AG04449 (cell line): ENCODE measurements around the gene RASL11B.
A peak's percentile ranks its signal among the peaks of the same experiment; 100 is the strongest.

Experiments used
- CTCF ChIA-PET: fragments of 350-600 bp; formaldehyde crosslinking; extraction: SDS; loops from one replicate; lab custom pipeline; 2021; ENCODE audit warnings: antibody characterized with exemption; lab: Yijun Ruan, JAX
- POLR2A ChIA-PET: fragments of 400-600, 350-600 bp; formaldehyde crosslinking; extraction: SDS; loops from one replicate; lab custom pipeline; 2020; ENCODE audit warnings: antibody characterized with exemption, inconsistent platforms; lab: Yijun Ruan, JAX
- DNase-seq: peaks from one replicate; pipeline ENCODE4 v3.0.0-alpha.2; 2010; ENCODE audit warnings: low read depth, low spot score
- H3K4me3 ChIP-seq: 2 replicates; pipeline ENCODE4 v1.5.1; 2011; ENCODE audit warnings: low read depth, mild to moderate bottlenecking, control low read depth, low read length
- TF ChIP-seq, protein P1 (sequence below): IDR thresholded peaks from one replicate; pipeline ENCODE4 v1.5.1; 2011; ENCODE audit warnings: mild to moderate bottlenecking, moderate library complexity, low read length, control low read depth, inconsistent platforms; ENCODE audit not compliant: insufficient read depth; ENCODE audit errors: missing control alignments

The RASL11B gene

DNA sequence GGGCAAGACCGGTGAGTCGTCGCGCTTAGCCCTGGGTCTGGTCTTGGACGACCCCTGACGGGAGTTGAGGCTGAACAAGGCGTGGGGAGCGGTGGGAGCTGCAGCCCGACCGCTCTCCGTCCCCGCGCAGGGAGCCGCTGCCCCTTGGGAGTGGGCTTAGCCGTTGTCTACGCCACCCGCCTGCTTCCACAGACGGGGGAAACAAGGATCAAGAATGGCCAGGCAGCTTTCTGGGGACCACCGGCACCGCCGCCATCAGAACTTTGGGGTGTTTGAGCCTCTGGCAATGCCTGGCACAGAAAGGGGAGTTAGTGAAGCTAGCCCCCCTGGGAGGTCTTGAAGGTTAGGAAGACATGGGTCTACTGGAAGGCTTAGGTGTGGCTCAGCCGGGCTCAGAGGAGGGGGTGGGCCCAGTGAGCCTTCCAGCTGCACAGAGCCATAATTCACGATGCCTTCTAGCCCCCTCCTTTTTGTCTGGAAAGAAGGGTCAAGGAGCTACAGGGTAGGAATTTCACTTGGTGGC, 583 bp downstream of the RASL11B start:
- POLR2A ChIA-PET = no interaction called here
- CTCF ChIA-PET = interaction anchor here (1.0 kb wide), 1 partner anchor 120 kb away, joined by 4 read pairs; no protein-coding TSS in a partner anchor
- H3K4me3 ChIP-seq = peak overlapping the region; percentile 73
- DNase-seq = no peak
- TF ChIP-seq, protein P1, sequence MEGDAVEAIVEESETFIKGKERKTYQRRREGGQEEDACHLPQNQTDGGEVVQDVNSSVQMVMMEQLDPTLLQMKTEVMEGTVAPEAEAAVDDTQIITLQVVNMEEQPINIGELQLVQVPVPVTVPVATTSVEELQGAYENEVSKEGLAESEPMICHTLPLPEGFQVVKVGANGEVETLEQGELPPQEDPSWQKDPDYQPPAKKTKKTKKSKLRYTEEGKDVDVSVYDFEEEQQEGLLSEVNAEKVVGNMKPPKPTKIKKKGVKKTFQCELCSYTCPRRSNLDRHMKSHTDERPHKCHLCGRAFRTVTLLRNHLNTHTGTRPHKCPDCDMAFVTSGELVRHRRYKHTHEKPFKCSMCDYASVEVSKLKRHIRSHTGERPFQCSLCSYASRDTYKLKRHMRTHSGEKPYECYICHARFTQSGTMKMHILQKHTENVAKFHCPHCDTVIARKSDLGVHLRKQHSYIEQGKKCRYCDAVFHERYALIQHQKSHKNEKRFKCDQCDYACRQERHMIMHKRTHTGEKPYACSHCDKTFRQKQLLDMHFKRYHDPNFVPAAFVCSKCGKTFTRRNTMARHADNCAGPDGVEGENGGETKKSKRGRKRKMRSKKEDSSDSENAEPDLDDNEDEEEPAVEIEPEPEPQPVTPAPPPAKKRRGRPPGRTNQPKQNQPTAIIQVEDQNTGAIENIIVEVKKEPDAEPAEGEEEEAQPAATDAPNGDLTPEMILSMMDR = no peak

DNA sequence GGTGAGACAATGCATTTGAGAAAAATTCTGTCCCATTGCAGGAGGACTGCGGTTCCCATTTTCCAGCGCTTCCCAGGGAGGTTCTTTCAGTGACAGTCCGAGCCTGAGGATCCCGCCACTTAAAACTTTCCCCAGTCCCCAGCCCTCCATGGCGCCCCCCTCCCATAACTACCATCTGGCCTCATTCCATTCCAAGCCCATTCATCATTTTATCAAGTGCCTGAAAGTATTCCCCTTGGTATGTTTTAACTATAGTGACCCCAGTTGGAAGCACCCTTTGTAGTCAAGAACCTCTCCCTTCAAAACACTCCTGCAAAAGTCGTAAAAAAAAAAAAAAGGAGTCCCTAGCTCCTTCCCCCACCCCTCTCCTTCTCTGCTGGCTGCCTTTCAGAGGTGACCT, 1.2 kb downstream of the RASL11B start:
- ChIA-PET CTCF (interaction anchor here (1.0 to 1.3 kb wide), 3 partner anchors 11 to 318 kb away, joined by 3 to 4 read pairs (median 3); no protein-coding TSS in a partner anchor), POLR2A (no interaction called here)
- H3K4me3 ChIP-seq = no peak overlapping the region
- no peak for DNase-seq
- TF ChIP-seq, protein P1 = no peak

DNA sequence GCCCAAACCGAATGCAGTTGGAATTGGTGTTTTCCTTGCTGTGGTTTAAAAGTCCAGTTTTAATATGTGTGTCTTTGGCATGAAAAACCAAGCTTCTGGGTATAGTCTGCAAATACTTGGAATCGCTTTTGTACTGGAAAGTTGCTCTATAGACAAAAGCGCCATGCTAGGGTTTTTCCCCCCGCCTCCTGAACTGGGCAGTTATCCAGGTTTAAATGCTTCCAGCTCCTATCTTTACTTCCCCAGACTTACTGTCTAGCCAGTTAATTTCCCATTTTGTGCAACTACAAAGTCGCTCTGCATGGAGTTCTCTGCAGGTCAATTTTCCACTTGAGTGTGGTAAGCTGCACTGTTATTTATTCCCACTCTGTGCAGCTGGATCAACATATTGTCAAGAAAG, 2.7 kb downstream of the RASL11B start:
- DNase-seq = peak; percentile 23
- H3K4me3 ChIP-seq = no peak overlapping the region
- ChIA-PET POLR2A (no interaction called here), CTCF (interaction anchor here (0.7 to 1.2 kb wide), 2 partner anchors 47 to 120 kb away, joined by 3 read pairs; no protein-coding TSS in a partner anchor)
- TF ChIP-seq, protein P1 = no peak

DNA sequence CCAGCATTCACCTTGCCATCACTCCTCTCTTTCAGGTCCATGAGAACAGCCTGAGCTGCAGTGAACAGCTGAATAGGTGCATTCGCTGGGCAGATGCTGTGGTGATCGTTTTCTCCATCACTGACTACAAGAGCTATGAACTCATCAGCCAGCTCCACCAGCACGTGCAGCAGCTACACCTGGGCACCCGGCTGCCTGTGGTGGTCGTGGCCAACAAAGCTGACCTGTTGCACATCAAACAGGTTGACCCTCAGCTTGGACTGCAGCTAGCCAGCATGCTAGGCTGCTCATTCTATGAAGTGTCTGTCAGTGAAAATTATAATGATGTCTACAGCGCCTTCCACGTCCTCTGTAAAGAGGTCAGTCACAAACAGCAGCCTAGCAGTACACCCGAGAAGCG, 3.2 kb downstream of the RASL11B start:
- H3K4me3 ChIP-seq = no peak overlapping the region
- CTCF ChIA-PET = no interaction called here
- POLR2A ChIA-PET = no interaction called here
- DNase-seq = no peak
- TF ChIP-seq, protein P1 = no peak

DNA sequence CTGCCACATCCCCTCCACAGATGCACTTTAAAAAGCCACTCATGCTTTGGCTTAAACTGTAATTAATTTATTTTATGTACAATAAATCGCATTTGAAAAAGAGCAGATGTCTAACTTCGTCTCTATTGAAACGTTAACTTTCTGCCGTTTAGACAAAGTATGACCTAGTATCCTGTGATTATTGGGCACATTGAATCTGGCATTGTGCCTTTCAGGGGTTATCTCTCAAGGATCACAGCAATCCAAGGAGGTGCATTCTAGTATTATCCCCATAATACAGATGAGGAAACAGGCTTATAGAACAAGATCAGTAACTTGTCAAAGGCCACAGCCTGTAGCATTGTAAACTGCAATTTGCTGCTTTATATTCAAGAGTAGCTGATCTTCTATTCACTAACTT, 4.6 kb downstream of the RASL11B start:
- CTCF ChIA-PET = interaction anchor here (1.4 kb wide), 1 partner anchor 322 kb away, joined by 4 read pairs; no protein-coding TSS in a partner anchor
- TF ChIP-seq, protein P1 = no peak
- POLR2A ChIA-PET = no interaction called here

DNA sequence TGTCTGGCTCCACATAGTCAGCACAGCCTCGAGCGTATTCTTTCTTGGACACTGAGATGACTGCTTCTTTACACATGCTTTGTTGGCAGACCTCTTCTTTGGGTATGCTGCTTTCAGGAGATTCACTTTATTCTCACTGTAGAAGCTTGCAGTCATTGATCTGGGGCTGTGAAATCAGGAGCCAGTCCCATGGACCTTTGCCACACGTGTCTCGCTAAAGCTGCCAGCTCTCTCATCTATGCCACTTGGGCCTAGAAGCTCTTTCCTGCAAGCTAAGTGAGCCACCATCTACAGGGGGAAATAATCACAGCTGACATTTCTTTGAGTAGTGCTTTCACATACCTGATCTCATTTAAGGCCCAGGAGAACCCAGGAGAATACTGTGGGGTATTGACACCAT, 5.0 kb downstream of the RASL11B start:
- H3K4me3 ChIP-seq = no peak overlapping the region
- TF ChIP-seq, protein P1 = no peak
- POLR2A ChIA-PET = interaction anchor here (0.6 kb wide), 1 partner anchor 806 kb away, joined by 3 read pairs; no protein-coding TSS in a partner anchor
- CTCF ChIA-PET = interaction anchor here (1.4 kb wide), 1 partner anchor 322 kb away, joined by 4 read pairs; no protein-coding TSS in a partner anchor
- no peak for DNase-seq

More for the DNA sequence above, 4.6 kb downstream of the RASL11B start:
- no peak overlapping the region for H3K4me3 ChIP-seq
- DNase-seq = no peak
